ENCODE results near the gene PLPP3.

PLPP3 gene

DNA sequence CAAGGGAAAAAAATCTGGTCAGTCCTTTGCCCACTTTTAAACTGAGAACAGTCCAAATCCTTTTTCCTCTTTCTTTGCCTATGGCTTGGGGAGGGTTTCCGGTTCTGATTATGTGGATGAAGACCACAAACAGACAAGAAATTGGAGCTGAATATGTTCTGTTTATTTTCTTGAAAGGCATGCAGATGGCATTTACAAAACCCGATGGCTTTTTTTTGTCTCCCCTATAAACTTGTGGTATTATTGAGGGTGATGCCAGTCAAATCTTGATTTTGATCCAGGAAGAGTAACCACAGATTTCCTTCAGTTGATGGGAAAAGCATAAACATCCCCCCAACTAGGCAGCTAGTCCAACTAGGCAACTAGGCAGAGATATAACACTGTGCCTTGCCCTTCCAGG lies 38.9 kb downstream of the PLPP3 start:
- POLR2A ChIA-PET, result interaction anchor here (0.6 kb wide), 1 partner anchor 19 kb away, joined by 6 read pairs; no protein-coding TSS in a partner anchor
- H3K27ac ChIP-seq (ENCODE audit: extremely low read depth, low read depth, low read length), result no peak overlapping the region

DNA sequence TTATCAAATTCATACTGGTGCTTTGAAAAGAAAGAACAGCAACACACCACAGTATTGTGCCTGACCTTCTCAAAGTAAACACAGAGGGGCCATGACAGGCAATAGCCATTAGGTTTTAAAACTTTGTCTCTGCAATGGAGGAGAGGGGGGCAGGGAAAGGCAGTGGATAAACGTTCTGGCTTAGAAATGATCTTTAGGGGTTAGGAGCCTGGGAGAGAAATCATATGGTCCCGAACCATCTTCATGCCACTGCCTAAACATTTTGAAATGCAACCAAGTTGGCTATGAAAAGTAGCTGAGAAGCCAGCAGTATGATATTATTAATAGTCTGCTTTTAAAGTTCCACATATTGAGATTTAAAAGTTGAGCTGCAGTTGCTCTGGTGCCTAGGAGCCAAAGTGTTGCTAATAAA lies 39.8 kb downstream of the PLPP3 start:
- ChIA-PET CTCF (interaction anchor here (1.0 to 1.5 kb wide), 2 partner anchors 8 to 9 kb away, joined by 3 read pairs; no protein-coding TSS in a partner anchor), POLR2A (no interaction called here)
- peaks cover 0 to 10% of the 10 kb centered on the region in 2 experiments; a peak in 1 of 3 replicates for H3K36me3 ChIP-seq (ENCODE audit: control insufficient read depth in 2 of 2, insufficient read depth in 1 of 2, low read length in 2 of 2)
- H3K4me1 ChIP-seq (ENCODE audit: control insufficient read depth, insufficient read depth, low read length), result peaks cover 3% of the 10 kb centered on the region; the same call in 1 of the 2 replicates
- no peaks in the 10 kb centered on the region for H3K9me3 ChIP-seq (ENCODE audit: control insufficient read depth, insufficient read depth, low read depth, low read length)
- no peak overlapping the region for H3K4me3 ChIP-seq (ENCODE audit: low read depth, low read length)
- H3K27ac ChIP-seq (ENCODE audit: extremely low read depth, low read depth, low read length), result no peak overlapping the region
- no peak for TF ChIP-seq BCL11A (tag by site-specific recombination; IDR thresholded peaks at IDR 0.05; ENCODE audit: low read depth)
- 0 out of 2 replicates have a peak, but pooled peaks have one; percentile 6 for TF ChIP-seq TRIM28 (IDR thresholded peaks at IDR 0.05; ENCODE audit: borderline replicate concordance, low read length)
- 0 out of 2 replicates have a peak, but pooled peaks have one; percentile 17 for TF ChIP-seq FEZF1 (tag by site-specific recombination; IDR thresholded peaks at IDR 0.05)

More for the DNA sequence above, 38.9 kb downstream of the PLPP3 start:
- Histone ChIP-seq H3K4me3 (ENCODE audit: low read depth, low read length) (no peak overlapping the region), H3K36me3 (ENCODE audit: control insufficient read depth in 2 of 2, insufficient read depth in 1 of 2, low read length in 2 of 2) (peaks cover 0 to 5% of the 10 kb centered on the region in 2 experiments; a peak in 1 of 3 replicates), H3K4me1 (ENCODE audit: control insufficient read depth, insufficient read depth, low read length) (peaks cover 3% of the 10 kb centered on the region; the same call in 1 of the 2 replicates), H3K9me3 (ENCODE audit: control insufficient read depth, insufficient read depth, low read depth, low read length) (no peaks in the 10 kb centered on the region)
- CTCF ChIA-PET, result interaction anchor here (0.5 kb wide), 1 partner anchor 1164 kb away, joined by 3 read pairs; no protein-coding TSS in a partner anchor
- TF ChIP-seq ZNF37A (tag by site-specific recombination; IDR thresholded peaks at IDR 0.05), result no peak
- TF ChIP-seq ZNF114 (tag by site-specific recombination; IDR thresholded peaks at IDR 0.05), result no peak
- no peak for TF ChIP-seq ZNF138 (tag by site-specific recombination; IDR thresholded peaks at IDR 0.05; ENCODE audit: borderline replicate concordance)
- no peak for TF ChIP-seq ZNF146 (tag by site-specific recombination; IDR thresholded peaks at IDR 0.05)
- TF ChIP-seq, protein P1, sequence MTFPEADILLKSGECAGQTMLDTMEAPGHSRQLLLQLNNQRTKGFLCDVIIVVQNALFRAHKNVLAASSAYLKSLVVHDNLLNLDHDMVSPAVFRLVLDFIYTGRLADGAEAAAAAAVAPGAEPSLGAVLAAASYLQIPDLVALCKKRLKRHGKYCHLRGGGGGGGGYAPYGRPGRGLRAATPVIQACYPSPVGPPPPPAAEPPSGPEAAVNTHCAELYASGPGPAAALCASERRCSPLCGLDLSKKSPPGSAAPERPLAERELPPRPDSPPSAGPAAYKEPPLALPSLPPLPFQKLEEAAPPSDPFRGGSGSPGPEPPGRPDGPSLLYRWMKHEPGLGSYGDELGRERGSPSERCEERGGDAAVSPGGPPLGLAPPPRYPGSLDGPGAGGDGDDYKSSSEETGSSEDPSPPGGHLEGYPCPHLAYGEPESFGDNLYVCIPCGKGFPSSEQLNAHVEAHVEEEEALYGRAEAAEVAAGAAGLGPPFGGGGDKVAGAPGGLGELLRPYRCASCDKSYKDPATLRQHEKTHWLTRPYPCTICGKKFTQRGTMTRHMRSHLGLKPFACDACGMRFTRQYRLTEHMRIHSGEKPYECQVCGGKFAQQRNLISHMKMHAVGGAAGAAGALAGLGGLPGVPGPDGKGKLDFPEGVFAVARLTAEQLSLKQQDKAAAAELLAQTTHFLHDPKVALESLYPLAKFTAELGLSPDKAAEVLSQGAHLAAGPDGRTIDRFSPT (tag by site-specific recombination; IDR thresholded peaks at IDR 0.05), result no peak
- TF ChIP-seq ZNF335 (tag by site-specific recombination; conservative IDR thresholded peaks at IDR 0.05), result no peak
- TF ChIP-seq, protein P2, sequence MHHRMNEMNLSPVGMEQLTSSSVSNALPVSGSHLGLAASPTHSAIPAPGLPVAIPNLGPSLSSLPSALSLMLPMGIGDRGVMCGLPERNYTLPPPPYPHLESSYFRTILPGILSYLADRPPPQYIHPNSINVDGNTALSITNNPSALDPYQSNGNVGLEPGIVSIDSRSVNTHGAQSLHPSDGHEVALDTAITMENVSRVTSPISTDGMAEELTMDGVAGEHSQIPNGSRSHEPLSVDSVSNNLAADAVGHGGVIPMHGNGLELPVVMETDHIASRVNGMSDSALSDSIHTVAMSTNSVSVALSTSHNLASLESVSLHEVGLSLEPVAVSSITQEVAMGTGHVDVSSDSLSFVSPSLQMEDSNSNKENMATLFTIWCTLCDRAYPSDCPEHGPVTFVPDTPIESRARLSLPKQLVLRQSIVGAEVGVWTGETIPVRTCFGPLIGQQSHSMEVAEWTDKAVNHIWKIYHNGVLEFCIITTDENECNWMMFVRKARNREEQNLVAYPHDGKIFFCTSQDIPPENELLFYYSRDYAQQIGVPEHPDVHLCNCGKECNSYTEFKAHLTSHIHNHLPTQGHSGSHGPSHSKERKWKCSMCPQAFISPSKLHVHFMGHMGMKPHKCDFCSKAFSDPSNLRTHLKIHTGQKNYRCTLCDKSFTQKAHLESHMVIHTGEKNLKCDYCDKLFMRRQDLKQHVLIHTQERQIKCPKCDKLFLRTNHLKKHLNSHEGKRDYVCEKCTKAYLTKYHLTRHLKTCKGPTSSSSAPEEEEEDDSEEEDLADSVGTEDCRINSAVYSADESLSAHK (tag by site-specific recombination; IDR thresholded peaks at IDR 0.05), result no peak
- TF ChIP-seq, protein P3, sequence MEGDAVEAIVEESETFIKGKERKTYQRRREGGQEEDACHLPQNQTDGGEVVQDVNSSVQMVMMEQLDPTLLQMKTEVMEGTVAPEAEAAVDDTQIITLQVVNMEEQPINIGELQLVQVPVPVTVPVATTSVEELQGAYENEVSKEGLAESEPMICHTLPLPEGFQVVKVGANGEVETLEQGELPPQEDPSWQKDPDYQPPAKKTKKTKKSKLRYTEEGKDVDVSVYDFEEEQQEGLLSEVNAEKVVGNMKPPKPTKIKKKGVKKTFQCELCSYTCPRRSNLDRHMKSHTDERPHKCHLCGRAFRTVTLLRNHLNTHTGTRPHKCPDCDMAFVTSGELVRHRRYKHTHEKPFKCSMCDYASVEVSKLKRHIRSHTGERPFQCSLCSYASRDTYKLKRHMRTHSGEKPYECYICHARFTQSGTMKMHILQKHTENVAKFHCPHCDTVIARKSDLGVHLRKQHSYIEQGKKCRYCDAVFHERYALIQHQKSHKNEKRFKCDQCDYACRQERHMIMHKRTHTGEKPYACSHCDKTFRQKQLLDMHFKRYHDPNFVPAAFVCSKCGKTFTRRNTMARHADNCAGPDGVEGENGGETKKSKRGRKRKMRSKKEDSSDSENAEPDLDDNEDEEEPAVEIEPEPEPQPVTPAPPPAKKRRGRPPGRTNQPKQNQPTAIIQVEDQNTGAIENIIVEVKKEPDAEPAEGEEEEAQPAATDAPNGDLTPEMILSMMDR (tag by site-specific recombination; IDR thresholded peaks at IDR 0.05), result no peak
- no peak for TF ChIP-seq ZNF501 (tag by site-specific recombination; IDR thresholded peaks at IDR 0.05)
- TF ChIP-seq, protein P4, sequence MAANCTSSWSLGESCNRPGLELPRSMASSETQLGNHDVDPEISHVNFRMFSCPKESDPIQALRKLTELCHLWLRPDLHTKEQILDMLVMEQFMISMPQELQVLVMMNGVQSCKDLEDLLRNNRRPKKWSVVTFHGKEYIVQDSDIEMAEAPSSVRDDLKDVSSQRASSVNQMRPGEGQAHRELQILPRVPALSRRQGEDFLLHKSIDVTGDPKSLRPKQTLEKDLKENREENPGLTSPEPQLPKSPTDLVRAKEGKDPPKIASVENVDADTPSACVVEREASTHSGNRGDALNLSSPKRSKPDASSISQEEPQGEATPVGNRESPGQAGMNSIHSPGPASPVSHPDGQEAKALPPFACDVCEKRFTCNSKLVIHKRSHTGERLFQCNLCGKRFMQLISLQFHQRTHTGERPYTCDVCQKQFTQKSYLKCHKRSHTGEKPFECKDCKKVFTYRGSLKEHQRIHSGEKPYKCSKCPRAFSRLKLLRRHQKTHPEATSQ (tag by site-specific recombination; IDR thresholded peaks at IDR 0.05), result no peak
- no peak for TF ChIP-seq ZBTB21 (tag by site-specific recombination; IDR thresholded peaks at IDR 0.05)
- TF ChIP-seq, protein P5, sequence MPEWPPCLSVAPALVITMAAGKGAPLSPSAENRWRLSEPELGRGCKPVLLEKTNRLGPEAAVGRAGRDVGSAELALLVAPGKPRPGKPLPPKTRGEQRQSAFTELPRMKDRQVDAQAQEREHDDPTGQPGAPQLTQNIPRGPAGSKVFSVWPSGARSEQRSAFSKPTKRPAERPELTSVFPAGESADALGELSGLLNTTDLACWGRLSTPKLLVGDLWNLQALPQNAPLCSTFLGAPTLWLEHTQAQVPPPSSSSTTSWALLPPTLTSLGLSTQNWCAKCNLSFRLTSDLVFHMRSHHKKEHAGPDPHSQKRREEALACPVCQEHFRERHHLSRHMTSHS (tag by site-specific recombination; IDR thresholded peaks at IDR 0.05), result no peak
- no peak for TF ChIP-seq ZNF184 (tag by site-specific recombination; IDR thresholded peaks at IDR 0.05)
- no peak for TF ChIP-seq ZNF311 (tag by site-specific recombination; IDR thresholded peaks at IDR 0.05; ENCODE audit: borderline replicate concordance)
- TF ChIP-seq YY1 (tag by site-specific recombination; IDR thresholded peaks at IDR 0.05), result no peak

Data from HEK293 (cell line).